Stimulated activated CD8-positive, alpha-beta memory T cell treated with anti-CD3 and anti-CD28 coated beads, Interleukin-12 subunit alpha, Interleukin-12 subunit beta, amount 100 ng/mL, for 24 hours (primary cell): ENCODE results near the gene TENM3.

Experiments used
- DNase-seq: peaks from one replicate; pipeline ENCODE4 v3.0.0-alpha.2; 2020; ENCODE audit errors: extremely low read depth

TENM3 gene

DNA sequence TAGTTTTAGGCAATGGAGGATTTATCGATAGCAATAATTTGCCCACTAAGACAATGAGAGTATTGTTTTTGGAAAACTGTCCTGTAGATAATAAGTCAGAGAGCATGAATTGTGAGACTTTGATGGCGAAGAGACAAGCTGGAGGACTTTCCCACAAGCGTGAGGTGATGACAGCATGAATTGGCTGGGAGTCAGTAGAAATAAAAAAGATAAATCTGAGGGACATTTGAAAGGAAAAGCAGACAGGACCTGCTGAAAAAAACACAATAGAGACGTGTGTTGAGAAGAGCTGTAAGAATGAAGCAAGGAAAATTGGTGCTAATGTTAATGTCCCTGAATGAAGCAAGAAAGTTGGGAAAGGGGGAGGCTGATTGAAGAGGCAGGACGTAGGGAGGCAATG, 440.5 kb downstream of the TENM3 start:
- DNase-seq: no peak

DNA sequence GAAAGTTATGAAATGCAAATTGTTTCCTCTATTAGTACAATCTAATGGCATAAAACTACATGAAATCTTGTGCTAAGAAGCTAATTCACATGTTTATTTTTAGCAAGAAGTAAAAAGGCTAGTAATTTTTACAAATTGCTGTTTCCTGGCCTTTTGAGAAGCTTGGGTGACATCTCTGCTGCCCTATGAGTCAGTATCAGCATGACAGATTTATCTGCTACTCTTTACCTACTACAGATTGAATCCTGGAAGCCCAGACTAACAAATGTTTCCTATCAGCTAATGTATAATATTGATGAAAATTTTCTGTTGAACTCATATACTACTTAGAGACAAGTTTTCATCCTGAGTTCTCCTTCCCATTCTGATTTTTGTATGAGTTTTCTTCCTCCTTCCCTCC, 441.6 kb downstream of the TENM3 start:
- DNase-seq: no peak

DNA sequence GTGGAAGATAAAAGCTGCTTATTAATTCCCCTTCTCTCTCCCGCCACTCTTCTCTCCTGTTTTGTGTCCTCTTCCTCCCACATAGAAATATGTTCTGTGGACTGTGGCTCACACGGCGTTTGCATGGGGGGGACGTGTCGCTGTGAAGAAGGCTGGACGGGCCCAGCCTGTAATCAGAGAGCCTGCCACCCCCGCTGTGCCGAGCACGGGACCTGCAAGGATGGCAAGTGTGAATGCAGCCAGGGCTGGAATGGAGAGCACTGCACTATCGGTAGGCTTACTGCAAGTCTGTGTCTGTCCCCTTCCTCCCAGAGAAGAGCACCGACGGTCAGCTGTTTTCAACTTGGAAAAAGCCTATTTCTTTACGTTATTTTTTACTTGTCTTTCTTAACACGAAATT, 444.9 kb downstream of the TENM3 start:
- no peak for DNase-seq

DNA sequence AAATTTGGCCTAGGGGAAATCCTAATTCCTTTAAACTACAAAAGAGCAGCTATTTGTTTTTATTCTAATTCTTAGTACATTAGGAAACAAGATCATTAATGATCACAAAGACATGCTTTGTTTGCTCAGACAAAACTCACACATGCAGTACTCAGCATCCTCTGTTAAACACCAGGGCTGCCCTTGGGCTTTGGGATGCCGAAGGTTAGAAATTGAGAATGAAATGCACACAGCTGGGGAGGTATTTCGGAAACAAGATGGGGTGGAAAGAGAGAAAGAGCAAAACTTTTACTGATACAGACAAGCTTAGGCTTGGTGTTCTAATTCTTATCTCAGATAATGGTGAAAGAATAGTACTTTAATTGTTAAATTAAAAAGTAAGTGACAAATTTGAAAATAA, 451.3 kb downstream of the TENM3 start:
- no peak for DNase-seq

DNA sequence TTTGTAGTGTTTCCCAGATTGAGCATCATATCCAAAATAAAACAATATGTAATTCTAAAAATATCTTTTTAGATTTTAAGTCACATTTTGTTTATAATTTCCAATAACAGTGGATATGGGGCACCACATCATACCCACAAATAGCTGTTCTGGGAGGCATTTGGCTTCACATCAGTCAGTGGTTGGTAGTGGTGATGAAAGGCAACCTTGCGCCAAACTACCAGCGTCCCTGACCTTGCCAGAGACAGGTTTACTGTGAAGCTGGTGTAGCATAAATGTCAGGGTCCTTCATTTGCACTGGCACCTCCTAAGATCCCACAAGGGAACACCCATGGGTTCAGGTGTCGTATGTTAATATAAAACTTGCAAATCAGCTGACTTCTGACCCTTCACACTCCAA, 451.8 kb downstream of the TENM3 start:
- no peak for DNase-seq

DNA sequence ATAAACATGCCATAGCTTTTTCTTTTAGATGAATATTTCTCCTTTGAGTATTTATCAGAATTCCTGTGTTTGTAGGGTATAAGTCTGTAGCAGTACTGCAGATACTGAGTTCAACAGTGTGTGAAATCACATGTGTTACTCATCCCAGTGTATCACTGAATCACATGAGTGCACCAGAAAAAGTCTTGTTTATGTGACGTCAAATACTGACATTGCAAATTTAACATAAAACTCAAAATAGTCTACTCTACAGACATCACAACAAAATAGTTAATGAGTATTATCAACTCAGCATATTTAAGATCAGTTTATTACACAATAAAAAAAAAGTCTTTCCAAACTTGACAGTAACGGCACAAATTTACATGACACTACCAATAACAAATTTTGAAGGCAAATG, 452.6 kb downstream of the TENM3 start:
- DNase-seq: no peak

DNA sequence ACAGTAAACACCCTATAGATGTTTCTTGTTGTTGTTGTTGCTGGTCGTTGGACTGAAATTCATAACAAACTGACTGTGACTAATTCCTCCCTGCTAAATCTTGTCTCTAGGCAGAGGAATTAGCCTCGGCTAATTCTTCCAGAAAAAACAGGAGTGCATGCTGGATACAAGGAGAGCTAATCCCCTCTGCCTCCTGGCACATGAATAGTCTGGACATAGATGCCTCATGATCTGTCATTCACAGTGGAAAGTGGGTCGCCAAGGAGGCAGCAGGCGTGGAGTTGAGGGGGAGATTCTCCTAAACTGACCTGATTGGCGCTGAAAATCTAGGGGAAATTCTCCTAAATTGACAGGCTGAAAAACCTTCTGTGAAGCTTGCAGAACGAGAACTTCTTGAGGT, 453.9 kb downstream of the TENM3 start:
- no peak for DNase-seq

DNA sequence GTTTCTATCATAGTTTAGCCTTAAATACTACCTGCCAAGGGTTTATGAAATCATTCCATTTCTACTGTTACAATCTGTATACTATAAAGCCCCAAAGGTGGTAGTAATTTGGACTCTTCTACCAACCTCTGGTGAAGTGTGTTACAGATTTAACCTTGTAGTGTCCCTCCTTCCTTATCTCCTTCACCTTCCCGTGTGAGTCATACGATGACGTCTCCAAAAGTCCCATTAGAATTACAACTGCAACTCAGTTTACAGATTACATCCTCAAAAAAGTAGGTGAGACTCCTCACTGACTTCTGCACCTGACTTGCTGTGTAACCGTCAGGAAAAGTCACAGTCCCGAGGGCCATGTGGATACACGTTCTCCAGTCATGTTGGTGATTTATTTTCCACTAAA, 455.0 kb downstream of the TENM3 start:
- DNase-seq: no peak

DNA sequence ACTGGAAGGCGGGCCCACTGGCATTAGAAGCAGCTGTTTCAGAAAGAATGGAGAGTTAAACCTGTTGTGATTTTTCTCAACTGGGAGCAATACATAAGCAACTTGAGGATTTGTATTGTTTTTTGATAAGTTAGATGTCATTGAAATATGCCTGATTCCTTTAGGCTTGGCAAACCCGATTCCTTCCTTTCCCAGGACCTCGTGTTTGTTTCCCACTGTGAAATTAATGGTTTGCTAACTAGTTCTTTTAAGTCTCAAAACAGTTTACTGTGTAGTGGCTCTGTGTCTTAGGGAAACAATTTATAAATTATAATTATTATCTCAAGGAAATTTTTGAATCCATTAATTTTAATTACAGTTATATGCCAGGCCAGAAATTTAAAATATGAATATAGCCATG, 456.0 kb downstream of the TENM3 start:
- DNase-seq: no peak

DNA sequence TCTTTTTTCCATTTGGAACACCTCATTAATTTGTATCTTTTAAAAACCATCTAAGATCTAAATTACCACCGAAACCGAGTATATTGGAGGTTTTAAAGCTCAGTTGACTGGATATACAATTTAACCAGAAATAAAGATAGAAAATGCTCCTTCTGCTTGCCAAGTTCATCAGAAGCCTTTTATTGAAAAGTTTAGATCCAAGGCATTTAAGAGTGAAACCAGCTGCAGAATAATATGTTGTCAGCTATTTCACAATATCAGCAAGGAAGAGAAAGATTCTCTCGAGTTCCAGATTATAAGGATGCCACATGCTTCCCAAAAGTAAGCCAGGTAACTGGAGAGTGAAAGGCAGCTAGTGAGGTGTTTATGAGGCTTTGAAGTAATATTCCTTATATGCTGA, 456.6 kb downstream of the TENM3 start:
- no peak for DNase-seq

DNA sequence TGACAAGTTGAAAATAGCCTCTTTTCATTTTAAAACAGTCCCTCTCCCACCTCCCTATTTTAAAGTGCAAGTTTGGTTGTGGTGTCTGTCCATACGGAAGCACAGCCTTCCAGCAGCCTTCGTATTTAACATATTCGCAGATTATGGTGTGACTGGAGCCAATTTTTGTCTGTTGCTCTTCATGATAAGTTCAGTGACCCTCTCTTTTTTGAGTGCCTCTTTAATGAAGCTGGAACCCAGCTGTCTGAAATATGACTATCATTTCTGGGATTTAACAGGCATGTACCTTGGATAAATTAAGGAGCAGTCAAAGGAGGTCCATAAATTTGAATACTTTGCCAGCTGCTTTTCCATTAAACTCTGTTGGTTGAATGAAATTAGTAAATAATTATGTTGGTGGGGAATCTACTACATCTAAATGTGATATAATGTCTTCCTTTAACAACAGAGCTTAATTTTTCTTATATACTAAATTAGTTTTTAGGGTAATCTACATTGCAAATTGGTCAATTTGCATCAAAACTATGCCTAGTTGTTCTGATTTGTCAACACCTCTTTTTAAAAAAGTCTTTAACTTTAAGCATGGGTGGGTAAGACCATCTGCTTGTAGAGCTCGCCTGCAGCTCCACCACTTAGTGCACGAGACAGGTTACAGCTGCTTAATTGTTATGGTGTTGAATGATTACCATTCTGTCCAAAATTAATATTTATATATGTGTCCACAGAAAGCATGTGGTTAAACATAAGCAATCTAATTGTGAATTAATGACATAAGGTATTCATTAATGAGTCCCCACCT, 457.4 kb downstream of the TENM3 start:
- no peak for DNase-seq

DNA sequence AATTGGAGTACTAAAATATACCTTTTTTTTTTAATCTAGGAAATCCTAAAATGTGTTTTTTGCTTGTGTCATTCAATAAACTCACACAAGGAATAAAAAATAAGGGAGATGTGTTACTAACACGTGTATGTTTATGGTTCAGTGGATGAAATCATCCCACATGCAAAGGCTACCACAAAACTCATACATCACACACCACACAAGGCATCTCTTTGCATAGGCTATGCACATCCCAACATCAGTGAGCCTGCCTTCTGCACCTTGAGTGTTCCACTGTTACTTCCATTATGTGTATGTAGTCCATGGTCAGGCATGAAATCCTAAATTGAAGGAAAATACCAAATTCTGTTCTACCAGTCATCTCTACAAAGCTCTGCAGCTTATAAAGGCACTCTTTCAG, 460.9 kb downstream of the TENM3 start:
- no peak for DNase-seq

DNA sequence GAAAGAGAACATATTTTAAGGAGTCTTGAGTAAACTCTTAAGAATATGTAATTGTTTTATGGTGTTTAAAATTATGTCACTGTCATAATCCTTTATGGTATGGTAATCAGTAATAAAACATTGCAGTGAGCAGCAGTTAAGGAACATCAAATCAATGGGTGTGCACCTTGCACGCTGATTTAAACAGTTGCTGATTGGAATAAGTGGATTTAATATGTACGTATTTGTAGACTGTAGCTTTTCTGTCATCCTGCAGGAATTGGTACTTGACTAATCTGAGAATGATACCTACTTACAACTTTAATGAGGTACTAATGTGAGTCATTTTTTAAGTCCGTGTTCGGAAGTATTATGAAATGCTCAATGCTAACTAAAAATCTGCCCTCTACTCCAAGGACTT, 461.7 kb downstream of the TENM3 start:
- DNase-seq: no peak

DNA sequence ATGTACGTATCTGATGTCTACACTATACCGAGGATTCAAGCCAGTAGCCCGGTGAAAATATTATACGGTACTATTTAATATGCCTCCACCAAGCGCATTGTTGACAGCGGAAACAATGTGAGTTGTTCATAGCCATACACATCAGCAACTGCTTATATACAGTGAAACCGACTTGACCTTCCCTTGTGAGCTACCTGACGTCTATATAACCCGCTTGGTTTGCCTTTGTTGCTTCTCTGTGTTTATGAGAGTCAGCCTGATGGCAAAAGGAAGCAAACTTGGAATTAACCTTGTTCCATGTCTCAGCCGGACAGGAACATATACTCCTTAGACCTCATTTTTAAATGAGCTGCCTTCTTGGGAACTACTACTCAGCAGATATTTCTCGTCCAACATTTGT, 462.2 kb downstream of the TENM3 start:
- no peak for DNase-seq

DNA sequence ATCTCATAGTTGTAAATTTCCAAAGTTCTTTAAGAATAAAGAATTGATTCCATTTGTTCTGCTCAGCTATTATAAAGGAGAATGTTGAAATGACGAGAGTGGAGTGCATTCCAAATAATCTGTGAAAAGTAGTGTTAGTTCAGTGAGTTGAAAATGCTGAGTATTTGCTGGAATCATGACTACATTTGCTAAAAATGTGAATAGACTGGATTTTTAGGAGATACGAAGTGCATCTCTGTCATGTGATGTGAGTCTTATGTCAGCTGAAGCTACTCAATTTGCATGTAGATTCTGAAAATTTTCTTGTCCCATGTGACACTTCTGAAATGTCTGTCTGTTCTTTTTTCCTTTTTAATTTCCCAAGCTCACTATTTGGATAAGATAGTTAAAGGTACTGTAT, 468.0 kb downstream of the TENM3 start:
- no peak for DNase-seq

DNA sequence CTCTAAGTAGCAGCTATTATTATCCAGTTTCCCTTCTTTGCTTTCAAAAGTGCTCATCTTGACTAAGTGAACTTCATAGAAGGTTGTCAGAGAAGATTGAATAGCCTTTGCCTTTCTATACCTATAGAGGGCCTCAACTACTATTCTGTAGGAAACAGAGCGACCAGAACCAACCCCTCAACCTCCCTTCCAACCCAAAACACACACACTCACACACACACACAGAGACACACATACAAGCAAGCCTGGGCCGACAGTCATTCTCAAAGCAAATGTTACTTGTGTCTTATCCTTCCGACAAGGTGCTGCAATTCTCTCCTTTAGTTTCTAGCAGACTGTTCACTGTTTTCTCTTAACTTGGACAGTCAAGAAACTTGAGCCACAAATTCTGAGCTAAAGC, 472.3 kb downstream of the TENM3 start:
- no peak for DNase-seq

DNA sequence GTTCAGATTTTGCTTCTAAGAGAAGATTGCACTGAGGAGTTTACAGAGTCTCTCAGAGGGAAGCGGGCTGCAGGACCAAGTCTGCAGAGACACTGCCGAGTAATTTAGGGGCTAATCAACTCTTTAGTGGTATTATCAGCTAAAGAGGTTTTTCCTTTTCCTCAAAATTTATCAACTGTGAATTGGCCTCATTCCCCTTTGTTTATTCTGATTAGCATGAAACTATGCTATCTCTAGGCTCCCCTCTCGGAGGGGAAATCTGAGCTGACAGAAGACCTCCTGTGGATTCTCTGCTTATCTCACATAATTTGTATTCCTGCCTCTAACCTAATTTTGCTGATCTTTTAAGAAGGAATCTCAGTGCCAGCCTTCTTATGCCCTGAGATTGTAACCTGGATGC, 473.0 kb downstream of the TENM3 start:
- no peak for DNase-seq

DNA sequence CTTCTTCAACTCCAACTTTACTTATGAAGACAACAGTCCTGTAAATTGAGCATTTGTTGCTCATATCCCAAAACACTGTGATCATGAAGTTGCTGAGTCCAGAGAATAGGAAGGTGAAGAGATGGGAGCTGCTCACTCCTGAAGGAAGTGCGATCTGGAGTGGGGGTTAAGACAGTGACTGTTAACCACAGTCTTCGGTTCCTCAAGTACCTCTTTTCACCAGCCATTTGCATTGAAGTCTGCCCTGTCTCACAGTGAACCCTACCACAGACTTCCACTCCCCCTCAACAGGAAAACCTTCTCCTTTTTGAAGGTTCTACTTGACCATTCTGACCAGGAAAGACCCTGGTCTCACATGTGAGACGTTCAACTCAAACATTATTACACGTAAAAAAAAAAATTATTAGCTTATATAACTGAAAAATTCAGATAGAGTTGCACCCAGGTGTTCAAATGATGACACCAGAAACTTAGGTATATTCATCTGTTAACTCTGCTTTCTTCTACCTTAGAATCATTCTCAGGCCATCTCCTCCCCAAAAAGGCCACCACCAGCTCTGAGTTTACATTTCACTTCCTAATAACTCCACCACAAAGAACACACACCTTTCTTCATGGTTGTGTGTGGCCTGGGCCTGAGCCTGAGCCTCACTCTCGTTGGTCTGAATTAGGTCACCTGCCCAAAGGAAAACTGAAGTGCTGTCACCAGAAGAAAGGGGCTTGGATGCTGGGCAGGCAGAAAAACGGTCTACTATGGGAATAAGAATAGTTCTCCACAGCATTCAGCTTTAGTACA, 474.8 kb downstream of the TENM3 start:
- no peak for DNase-seq

DNA sequence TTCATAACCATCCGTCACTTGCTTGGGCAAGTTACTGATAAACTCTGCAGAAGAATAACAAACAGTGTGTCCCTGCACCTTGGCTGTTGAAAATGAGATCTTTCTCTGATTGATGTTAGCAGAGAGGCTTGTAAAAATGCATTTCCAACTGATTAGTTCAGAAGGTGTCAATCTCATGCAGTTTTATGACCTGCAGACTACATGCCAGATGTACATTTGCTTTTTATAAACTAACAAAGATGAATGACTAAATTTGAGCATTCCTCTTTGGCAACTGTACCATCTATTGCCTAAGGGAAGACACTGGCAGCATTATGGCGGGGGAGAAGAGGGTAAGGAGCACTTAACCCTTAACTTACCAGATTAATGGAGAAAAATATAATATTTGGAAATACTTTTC, 481.2 kb downstream of the TENM3 start:
- no peak for DNase-seq

DNA sequence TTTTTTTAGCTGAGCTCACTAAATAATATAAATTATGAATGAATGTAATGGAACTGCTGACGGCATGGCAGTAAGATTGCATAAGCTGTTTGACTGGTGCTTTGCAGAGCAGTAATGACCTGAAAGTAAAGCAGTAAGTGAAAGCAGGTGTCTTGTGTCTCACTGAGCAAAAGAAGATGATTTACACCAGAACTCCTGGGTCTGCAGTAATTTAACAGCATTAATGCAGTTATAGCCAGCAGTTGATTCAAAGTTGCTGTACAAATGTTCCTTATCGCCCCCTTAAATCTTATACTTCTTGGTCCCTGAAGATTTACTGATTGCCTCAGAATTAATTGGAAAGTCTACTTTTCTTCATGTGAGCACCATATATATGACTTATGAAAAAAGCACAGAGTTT, 486.3 kb downstream of the TENM3 start:
- DNase-seq: no peak

DNA sequence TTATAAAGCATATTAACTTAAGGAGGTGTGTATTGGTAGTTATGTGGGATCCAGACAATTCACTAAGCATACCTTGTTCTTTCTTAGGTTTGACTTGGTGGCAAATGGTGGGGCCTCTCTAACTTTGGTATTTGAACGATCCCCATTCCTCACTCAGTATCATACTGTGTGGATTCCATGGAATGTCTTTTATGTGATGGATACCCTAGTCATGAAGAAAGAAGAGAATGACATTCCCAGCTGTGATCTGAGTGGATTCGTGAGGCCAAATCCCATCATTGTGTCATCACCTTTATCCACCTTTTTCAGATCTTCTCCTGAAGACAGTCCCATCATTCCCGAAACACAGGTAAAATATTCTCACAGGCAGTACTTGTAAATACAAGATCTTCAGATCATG, 487.6 kb downstream of the TENM3 start:
- DNase-seq: no peak

DNA sequence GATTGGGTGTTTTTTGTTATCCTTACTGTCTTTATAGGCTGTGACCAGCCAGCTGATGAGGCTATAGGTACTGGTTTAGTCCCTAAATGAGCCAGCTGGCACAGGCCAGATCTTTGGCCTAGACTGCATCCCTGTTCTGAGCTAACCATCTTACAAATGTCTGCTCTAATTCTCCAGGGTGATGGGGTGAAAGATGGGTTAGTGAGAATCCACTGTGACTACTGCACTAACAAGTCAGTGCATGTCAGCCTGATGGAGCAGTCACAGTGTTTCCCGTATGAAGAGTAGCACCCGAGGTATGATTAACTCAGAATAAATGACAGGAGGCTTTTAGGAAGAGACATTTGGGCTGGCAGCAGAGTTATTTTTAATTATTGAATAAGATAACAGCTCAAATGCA, 493.0 kb downstream of the TENM3 start:
- no peak for DNase-seq

DNA sequence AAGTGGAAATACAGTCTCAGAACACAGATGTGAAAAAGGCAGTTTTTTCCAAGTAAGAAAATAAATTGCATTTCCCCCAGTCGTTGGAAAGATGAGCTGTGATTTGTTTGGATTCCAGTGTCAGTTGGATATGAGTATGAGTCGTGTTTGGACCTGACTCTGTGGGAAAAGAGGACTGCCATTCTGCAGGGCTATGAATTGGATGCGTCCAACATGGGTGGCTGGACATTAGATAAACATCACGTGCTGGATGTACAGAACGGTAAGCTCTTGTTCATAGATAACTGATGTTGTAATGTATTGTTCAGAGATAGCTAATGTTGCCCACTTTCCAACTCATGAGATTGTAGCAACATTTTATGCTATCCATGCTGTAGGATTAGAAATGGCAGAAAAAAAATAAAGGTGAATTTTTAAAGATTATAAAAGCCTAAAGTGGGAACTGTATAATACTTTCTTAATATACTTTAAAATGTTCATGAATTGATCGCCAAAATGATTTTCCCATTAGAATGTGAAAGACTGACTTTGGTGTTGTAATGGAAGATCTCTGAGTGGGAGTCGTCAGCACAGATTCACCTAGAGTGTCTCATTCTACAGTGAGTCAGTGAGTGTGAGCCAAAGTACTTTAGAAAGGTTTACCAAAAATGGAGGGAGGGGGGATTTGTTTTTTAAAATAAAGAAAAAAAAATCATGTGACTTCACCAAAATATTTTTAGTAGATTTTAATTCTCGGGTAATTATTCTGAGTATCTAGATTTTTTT, 495.3 kb downstream of the TENM3 start:
- no peak for DNase-seq
